ENCODE results near the gene ABO.

- TF ChIP-seq CTCF (IDR thresholded peaks at IDR 0.05) (no peak), POLR2A (IDR thresholded peaks at IDR 0.05) (no peak)
These were observed 50.2 kb downstream of the ABO start for GRCh38 chr9:133224762-133225161.

Measured in suprapubic skin (tissue), 3 donors.